H1 (cell line): Measurements from ENCODE around the gene NCLN.

Source experiments
- CBX5 ChIP-seq: fragments of 300-800, 300-1000 bp; sonication (generic); IDR thresholded peaks from 2 replicates; pipeline ENCODE4 v1.7.1; 2016; ENCODE audit warnings: antibody characterized with exemption, low read length, low read depth
- JUND ChIP-seq: IDR thresholded peaks from 2 replicates; pipeline ENCODE4 v1.6.1; 2011; ENCODE audit warnings: mild to moderate bottlenecking, improper control_type of control experiment, low read length
- MAFK ChIP-seq: IDR thresholded peaks from 2 replicates; pipeline ENCODE4 v1.6.1; 2012; ENCODE audit warnings: low read depth, mild to moderate bottlenecking, improper control_type of control experiment, low read length
- POLR2A ChIP-seq, 2 experiments: IDR thresholded peaks; 1 replicate in 1 of 2; 2 replicates in 1 of 2; pipeline ENCODE4 v1.6.1; 2011; ENCODE audit warnings: low read depth in 2 of 2, low read length in 2 of 2, mild to moderate bottlenecking in 2 of 2; ENCODE audit errors: control extremely low read depth in 1 of 2
- SIX5 ChIP-seq: IDR thresholded peaks from 2 replicates; pipeline ENCODE4 v1.6.1; 2011; ENCODE audit warnings: mild to moderate bottlenecking, low read depth, low read length
- TF ChIP-seq, protein P1 (sequence below): IDR thresholded peaks from 2 replicates; pipeline ENCODE4 v1.6.1; 2011; ENCODE audit warnings: low read length, improper control_type of control experiment
- TF ChIP-seq, protein P2 (sequence below), 3 experiments: IDR thresholded peaks; 1 replicate in 2 of 3; 2 replicates in 1 of 3; pipeline versions ENCODE4 v1.5.1 to v1.6.1; 2011; ENCODE audit warnings: low read length in 3 of 3, mild to moderate bottlenecking in 3 of 3, inconsistent platforms in 2 of 3, low read depth in 1 of 3, moderate library complexity in 1 of 3; ENCODE audit not compliant: insufficient read depth in 1 of 3; ENCODE audit errors: control extremely low read depth in 1 of 3
- TF ChIP-seq, protein P3 (sequence below): IDR thresholded peaks from 2 replicates; pipeline ENCODE4 v1.6.1; 2012; ENCODE audit warnings: inconsistent platforms
- TF ChIP-seq, protein P4 (sequence below): IDR thresholded peaks from 2 replicates; pipeline ENCODE4 v1.6.1; 2012; ENCODE audit warnings: low read length, inconsistent platforms

DNA sequence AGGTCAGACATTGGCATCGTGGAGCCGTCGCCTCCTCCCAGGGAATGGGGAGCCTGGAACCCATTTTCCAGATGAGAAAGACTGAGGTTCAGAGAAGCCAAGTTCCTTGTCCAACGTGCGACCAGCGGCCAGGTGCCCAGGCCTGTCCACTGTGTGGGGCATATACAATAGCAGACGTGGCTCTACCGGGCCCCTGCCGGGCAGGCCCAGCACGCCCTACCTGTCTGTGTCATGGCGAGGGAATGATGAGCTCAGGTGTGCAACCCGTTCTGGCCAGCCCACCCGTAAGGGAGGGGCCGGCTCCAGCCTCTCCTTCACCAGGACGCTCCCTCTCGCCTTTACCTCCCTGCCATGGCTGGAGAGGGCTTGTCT, 49.1 kb upstream of the NCLN start:
- no peak for TF ChIP-seq CBX5
- TF ChIP-seq, protein P1, sequence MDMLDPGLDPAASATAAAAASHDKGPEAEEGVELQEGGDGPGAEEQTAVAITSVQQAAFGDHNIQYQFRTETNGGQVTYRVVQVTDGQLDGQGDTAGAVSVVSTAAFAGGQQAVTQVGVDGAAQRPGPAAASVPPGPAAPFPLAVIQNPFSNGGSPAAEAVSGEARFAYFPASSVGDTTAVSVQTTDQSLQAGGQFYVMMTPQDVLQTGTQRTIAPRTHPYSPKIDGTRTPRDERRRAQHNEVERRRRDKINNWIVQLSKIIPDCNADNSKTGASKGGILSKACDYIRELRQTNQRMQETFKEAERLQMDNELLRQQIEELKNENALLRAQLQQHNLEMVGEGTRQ = no peak
- TF ChIP-seq, protein P2, sequence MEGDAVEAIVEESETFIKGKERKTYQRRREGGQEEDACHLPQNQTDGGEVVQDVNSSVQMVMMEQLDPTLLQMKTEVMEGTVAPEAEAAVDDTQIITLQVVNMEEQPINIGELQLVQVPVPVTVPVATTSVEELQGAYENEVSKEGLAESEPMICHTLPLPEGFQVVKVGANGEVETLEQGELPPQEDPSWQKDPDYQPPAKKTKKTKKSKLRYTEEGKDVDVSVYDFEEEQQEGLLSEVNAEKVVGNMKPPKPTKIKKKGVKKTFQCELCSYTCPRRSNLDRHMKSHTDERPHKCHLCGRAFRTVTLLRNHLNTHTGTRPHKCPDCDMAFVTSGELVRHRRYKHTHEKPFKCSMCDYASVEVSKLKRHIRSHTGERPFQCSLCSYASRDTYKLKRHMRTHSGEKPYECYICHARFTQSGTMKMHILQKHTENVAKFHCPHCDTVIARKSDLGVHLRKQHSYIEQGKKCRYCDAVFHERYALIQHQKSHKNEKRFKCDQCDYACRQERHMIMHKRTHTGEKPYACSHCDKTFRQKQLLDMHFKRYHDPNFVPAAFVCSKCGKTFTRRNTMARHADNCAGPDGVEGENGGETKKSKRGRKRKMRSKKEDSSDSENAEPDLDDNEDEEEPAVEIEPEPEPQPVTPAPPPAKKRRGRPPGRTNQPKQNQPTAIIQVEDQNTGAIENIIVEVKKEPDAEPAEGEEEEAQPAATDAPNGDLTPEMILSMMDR (IDR thresholded peaks at IDR 0.05; ENCODE audit: control extremely low read depth in 1 of 3, insufficient read depth in 1 of 3, low read depth in 1 of 3, low read length in 3 of 3) = no peak
- TF ChIP-seq, protein P3, sequence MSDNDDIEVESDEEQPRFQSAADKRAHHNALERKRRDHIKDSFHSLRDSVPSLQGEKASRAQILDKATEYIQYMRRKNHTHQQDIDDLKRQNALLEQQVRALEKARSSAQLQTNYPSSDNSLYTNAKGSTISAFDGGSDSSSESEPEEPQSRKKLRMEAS = no peak
- TF ChIP-seq JUND = no peak
- no peak for TF ChIP-seq POLR2A (IDR thresholded peaks at IDR 0.05; ENCODE audit: control extremely low read depth in 1 of 2, low read depth in 2 of 2, low read length in 2 of 2)
- TF ChIP-seq MAFK = no peak
- no peak for TF ChIP-seq SIX5
- TF ChIP-seq, protein P4, sequence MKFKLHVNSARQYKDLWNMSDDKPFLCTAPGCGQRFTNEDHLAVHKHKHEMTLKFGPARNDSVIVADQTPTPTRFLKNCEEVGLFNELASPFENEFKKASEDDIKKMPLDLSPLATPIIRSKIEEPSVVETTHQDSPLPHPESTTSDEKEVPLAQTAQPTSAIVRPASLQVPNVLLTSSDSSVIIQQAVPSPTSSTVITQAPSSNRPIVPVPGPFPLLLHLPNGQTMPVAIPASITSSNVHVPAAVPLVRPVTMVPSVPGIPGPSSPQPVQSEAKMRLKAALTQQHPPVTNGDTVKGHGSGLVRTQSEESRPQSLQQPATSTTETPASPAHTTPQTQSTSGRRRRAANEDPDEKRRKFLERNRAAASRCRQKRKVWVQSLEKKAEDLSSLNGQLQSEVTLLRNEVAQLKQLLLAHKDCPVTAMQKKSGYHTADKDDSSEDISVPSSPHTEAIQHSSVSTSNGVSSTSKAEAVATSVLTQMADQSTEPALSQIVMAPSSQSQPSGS = no peak
